SK-N-SH (cell line): ENCODE measurements around the gene DSCAM. TPM values are rescaled to one million over a fixed set of nuclear protein-coding genes. Genes with fewer than 3 reads are reported as not detected.

ENCODE experiments used
- CTCF ChIA-PET: fragments of 300-600, 350-600 bp; formaldehyde crosslinking; extraction: SDS; loops from one replicate; lab custom pipeline; 2021; lab: Yijun Ruan, JAX
- POLR2A ChIA-PET: fragments of 350-600 bp; sonication (Branson Sonifier 250); formaldehyde crosslinking; extraction: SDS; loops from one replicate; lab custom pipeline; 2020; ENCODE audit warnings: antibody characterized with exemption, inconsistent platforms; lab: Yijun Ruan, JAX
- DNase-seq: peaks from one replicate; pipeline ENCODE4 v3.0.0; 2012
- H2AFZ ChIP-seq: fragments of 200-600 bp; sonication (generic); 2 replicates; pipeline ENCODE4 v1.8.1; 2016; ENCODE audit warnings: antibody characterized with exemption, mild to moderate bottlenecking, low read depth
- H3F3A ChIP-seq: fragments of 200-600 bp; sonication (generic); replicated peaks from 2 replicates; pipeline ENCODE3; 2016; ENCODE audit warnings: antibody characterized with exemption, mild to moderate bottlenecking; ENCODE audit not compliant: insufficient read depth
- H3K27ac ChIP-seq, 2 experiments: fragments of 200-500 bp in 1 of 2; fragments of 200-600 bp in 1 of 2; sonication (Bioruptor generic) in 1 of 2; sonication (generic), shearing (Covaris generic) in 1 of 2; 2 replicates each; pipeline versions ENCODE4 v1.5.1 to v1.6.1; 2014 to 2016; ENCODE audit warnings: low read depth in 2 of 2, inconsistent platforms in 1 of 2, low read length in 1 of 2, mild to moderate bottlenecking in 1 of 2, mixed read lengths in 1 of 2
- H3K27me3 ChIP-seq: fragments of 200-600 bp; sonication (generic), shearing (Covaris generic); 2 replicates; pipeline ENCODE4 v1.6.1; 2016; ENCODE audit warnings: mixed run types; ENCODE audit not compliant: insufficient read depth
- H3K36me3 ChIP-seq, 2 experiments: fragments of 200-500 bp in 1 of 2; fragments of 200-600 bp in 1 of 2; sonication (Bioruptor generic) in 1 of 2; sonication (generic) in 1 of 2; replicated peaks in 1 of 2; 2 replicates each; pipeline versions ENCODE3 to v1.5.1; 2014 to 2016; ENCODE audit warnings: low read length in 1 of 2, mild to moderate bottlenecking in 1 of 2; ENCODE audit not compliant: insufficient read depth in 2 of 2, control insufficient read depth in 1 of 2
- H3K4me1 ChIP-seq, 2 experiments: fragments of 200-500 bp in 1 of 2; fragments of 200-600 bp in 1 of 2; sonication (Bioruptor generic) in 1 of 2; sonication (generic), shearing (Covaris generic) in 1 of 2; 2 replicates each; pipeline versions ENCODE4 v1.5.1 to v1.6.1; 2014 to 2016; ENCODE audit warnings: low read depth in 1 of 2, low read length in 1 of 2, mixed run types in 1 of 2; ENCODE audit not compliant: insufficient read depth in 2 of 2, control insufficient read depth in 1 of 2
- H3K4me2 ChIP-seq: fragments of 200-600 bp; sonication (generic), shearing (Covaris generic); 2 replicates; pipeline ENCODE4 v1.6.1; 2017; ENCODE audit warnings: mixed run types
- H3K4me3 ChIP-seq, 2 experiments: fragments of 200-500 bp in 1 of 2; fragments of 200-600 bp in 1 of 2; sonication (Bioruptor generic) in 1 of 2; sonication (generic), shearing (Covaris generic) in 1 of 2; 2 replicates each; pipeline versions ENCODE4 v1.5.1 to v1.8.1; 2014 to 2016; ENCODE audit warnings: low read depth in 2 of 2, inconsistent platforms in 1 of 2, low read length in 1 of 2, mild to moderate bottlenecking in 1 of 2, mixed read lengths in 1 of 2, moderate library complexity in 1 of 2
- H3K79me2 ChIP-seq: fragments of 200-600 bp; sonication (generic); 2 replicates; pipeline ENCODE4 v1.8.1; 2017; ENCODE audit warnings: mild to moderate bottlenecking; ENCODE audit not compliant: insufficient read depth
- H3K9ac ChIP-seq: fragments of 200-600 bp; sonication (generic); 2 replicates; pipeline ENCODE4 v1.6.1; 2017; ENCODE audit warnings: mixed run types
- H3K9me2 ChIP-seq: fragments of 200-600 bp; sonication (generic); 2 replicates; pipeline ENCODE4 v1.6.1; 2017; ENCODE audit warnings: mixed run types
- H3K9me3 ChIP-seq: fragments of 200-600 bp; sonication (generic); 2 replicates; pipeline ENCODE4 v1.6.1; 2017; ENCODE audit warnings: mixed run types, mild to moderate bottlenecking, moderate library complexity
- H4K20me1 ChIP-seq: fragments of 200-600 bp; sonication (generic); 2 replicates; pipeline ENCODE4 v1.6.1; 2017; ENCODE audit warnings: mild to moderate bottlenecking, mixed run types; ENCODE audit not compliant: insufficient read depth
- CTCF ChIP-seq: fragments of 200-600 bp; sonication (generic); IDR thresholded peaks from 2 replicates; pipeline ENCODE4 v1.6.1; 2017; ENCODE audit warnings: antibody characterized with exemption, mild to moderate bottlenecking, moderate library complexity
- ELF1 ChIP-seq: IDR thresholded peaks from 2 replicates; pipeline ENCODE4 v1.4.0; 2012
- EP300 ChIP-seq, 2 experiments: IDR thresholded peaks; 2 replicates each; pipeline versions ENCODE4 v1.4.0 to v1.6.1; 2012; ENCODE audit warnings: borderline replicate concordance in 1 of 2, low read depth in 1 of 2, low read length in 1 of 2
- EZH2phosphoT487 ChIP-seq: fragments of 200-600 bp; sonication (generic); IDR thresholded peaks from 2 replicates; pipeline ENCODE4 v1.6.1; 2017; ENCODE audit warnings: low read depth, mixed run types, mild to moderate bottlenecking, antibody characterized with exemption, moderate library complexity, borderline replicate concordance
- FOSL2 ChIP-seq: IDR thresholded peaks from 2 replicates; pipeline ENCODE4 v1.4.0; 2012; ENCODE audit warnings: low read depth, mild to moderate bottlenecking, moderate library complexity, borderline replicate concordance
- FOXJ3 ChIP-seq: sonication (generic); formaldehyde crosslinking; IDR thresholded peaks from 2 replicates; pipeline ENCODE4 v1.5.1; 2020; ENCODE audit warnings: mild to moderate bottlenecking, missing genetic modification reagents
- GABPA ChIP-seq: IDR thresholded peaks from 2 replicates; pipeline ENCODE4 v1.4.0; 2012; ENCODE audit warnings: low read depth, mild to moderate bottlenecking
- GATA2 ChIP-seq: sonication (generic); formaldehyde crosslinking; IDR thresholded peaks from 2 replicates; pipeline ENCODE4 v1.5.0; 2020; ENCODE audit warnings: mild to moderate bottlenecking, missing genetic modification reagents
- JUND ChIP-seq: IDR thresholded peaks from 2 replicates; pipeline ENCODE4 v1.4.0; 2012
- MXI1 ChIP-seq: IDR thresholded peaks from 2 replicates; pipeline ENCODE4 v1.6.1; 2012; ENCODE audit warnings: mild to moderate bottlenecking, low read depth, low read length, improper control_type of control experiment
- NRF1 ChIP-seq: IDR thresholded peaks from 2 replicates; pipeline ENCODE4 v1.6.1; 2012; ENCODE audit warnings: low read depth, mild to moderate bottlenecking, low read length
- RFX5 ChIP-seq: IDR thresholded peaks from 2 replicates; pipeline ENCODE4 v1.6.1; 2012; ENCODE audit warnings: mild to moderate bottlenecking, improper control_type of control experiment, low read length
- SIN3A ChIP-seq: IDR thresholded peaks from 2 replicates; pipeline ENCODE4 v1.6.1; 2012; ENCODE audit warnings: low read depth, mild to moderate bottlenecking, low read length, moderate library complexity, borderline replicate concordance
- SMC3 ChIP-seq: IDR thresholded peaks from 2 replicates; pipeline ENCODE4 v1.6.1; 2012; ENCODE audit warnings: low read depth, low read length, improper control_type of control experiment
- TAF1 ChIP-seq: IDR thresholded peaks from 2 replicates; pipeline ENCODE4 v1.6.1; 2012; ENCODE audit warnings: low read depth, mild to moderate bottlenecking, low read length, moderate library complexity, borderline replicate concordance
- TCF12 ChIP-seq: IDR thresholded peaks from 2 replicates; pipeline ENCODE4 v1.4.0; 2012
- USF2 ChIP-seq: fragments of 150-350 bp; IDR thresholded peaks from 2 replicates; pipeline ENCODE4 v1.6.1; 2017; ENCODE audit warnings: antibody characterized with exemption, low read length, low read depth, borderline replicate concordance
- YY1 ChIP-seq: IDR thresholded peaks from 2 replicates; pipeline ENCODE4 v1.4.0; 2012; ENCODE audit warnings: low read depth, mild to moderate bottlenecking
- polyA plus RNA-seq, 3 experiments: library from polyadenylated mRNA; depleted of rRNA; stranded (reverse); fragments of >200 nt; gene quantifications; 2 replicates each; pipeline ENCODE4 v1.2.3, GENCODE V29; 2012
- TF ChIP-seq, protein P1 (sequence below): IDR thresholded peaks from 2 replicates; pipeline ENCODE4 v1.6.1; 2012; ENCODE audit warnings: mild to moderate bottlenecking, low read depth, low read length, moderate library complexity
- TF ChIP-seq, protein P2 (sequence below): IDR thresholded peaks from 2 replicates; pipeline ENCODE4; 2012

DSCAM gene
- polyA plus RNA-seq, 1 of the 3 experiments (the other 2 are of a cell fraction) = not detected

DNA sequence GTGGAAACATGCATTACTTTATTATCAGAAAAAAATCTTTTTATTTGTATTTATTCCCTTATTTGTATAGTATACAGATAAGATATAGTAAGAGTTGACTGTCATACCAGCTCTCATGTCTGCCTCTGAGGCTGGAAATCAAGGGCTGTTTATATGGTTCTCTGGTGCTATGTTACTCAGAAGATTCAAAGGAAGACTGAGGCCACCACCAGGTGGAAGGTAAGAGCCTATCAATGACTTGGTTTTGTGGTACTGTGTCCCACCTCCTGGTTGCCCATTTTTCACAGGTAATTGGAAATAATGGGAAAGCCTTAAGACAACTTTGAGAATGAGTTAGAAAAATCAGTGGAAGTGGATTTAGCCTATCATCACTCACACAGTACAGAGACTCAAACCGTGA is 342.1 kb downstream of the DSCAM start (continued):
- TF ChIP-seq, protein P1, sequence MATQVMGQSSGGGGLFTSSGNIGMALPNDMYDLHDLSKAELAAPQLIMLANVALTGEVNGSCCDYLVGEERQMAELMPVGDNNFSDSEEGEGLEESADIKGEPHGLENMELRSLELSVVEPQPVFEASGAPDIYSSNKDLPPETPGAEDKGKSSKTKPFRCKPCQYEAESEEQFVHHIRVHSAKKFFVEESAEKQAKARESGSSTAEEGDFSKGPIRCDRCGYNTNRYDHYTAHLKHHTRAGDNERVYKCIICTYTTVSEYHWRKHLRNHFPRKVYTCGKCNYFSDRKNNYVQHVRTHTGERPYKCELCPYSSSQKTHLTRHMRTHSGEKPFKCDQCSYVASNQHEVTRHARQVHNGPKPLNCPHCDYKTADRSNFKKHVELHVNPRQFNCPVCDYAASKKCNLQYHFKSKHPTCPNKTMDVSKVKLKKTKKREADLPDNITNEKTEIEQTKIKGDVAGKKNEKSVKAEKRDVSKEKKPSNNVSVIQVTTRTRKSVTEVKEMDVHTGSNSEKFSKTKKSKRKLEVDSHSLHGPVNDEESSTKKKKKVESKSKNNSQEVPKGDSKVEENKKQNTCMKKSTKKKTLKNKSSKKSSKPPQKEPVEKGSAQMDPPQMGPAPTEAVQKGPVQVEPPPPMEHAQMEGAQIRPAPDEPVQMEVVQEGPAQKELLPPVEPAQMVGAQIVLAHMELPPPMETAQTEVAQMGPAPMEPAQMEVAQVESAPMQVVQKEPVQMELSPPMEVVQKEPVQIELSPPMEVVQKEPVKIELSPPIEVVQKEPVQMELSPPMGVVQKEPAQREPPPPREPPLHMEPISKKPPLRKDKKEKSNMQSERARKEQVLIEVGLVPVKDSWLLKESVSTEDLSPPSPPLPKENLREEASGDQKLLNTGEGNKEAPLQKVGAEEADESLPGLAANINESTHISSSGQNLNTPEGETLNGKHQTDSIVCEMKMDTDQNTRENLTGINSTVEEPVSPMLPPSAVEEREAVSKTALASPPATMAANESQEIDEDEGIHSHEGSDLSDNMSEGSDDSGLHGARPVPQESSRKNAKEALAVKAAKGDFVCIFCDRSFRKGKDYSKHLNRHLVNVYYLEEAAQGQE = no peak
- TF ChIP-seq GATA2 (CRISPR knock-in tag) = no peak

- Histone ChIP-seq H3K36me3 (no peaks in the 10 kb centered on the region), H3K79me2 (no peaks in the 10 kb centered on the region), H3K4me3 (no peak overlapping the region), H3F3A (no peaks in the 10 kb centered on the region), H2AFZ (no peak overlapping the region), H3K9me3 (peaks cover 10% of the 10 kb centered on the region; the same call in 1 of the 2 replicates), H3K27ac (no peak overlapping the region), H3K9ac (no peak overlapping the region), H3K4me2 (no peak overlapping the region), H3K9me2 (no peaks in the 10 kb centered on the region), H4K20me1 (no peaks in the 10 kb centered on the region), H3K4me1 (no peaks in the 10 kb centered on the region), H3K27me3 (no peaks in the 10 kb centered on the region)
- DNase-seq = no peak
- TF ChIP-seq, protein P2, sequence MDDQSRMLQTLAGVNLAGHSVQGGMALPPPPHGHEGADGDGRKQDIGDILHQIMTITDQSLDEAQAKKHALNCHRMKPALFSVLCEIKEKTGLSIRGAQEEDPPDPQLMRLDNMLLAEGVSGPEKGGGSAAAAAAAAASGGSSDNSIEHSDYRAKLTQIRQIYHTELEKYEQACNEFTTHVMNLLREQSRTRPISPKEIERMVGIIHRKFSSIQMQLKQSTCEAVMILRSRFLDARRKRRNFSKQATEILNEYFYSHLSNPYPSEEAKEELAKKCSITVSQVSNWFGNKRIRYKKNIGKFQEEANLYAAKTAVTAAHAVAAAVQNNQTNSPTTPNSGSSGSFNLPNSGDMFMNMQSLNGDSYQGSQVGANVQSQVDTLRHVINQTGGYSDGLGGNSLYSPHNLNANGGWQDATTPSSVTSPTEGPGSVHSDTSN = no peak
- TF ChIP-seq EZH2phosphoT487 (no peak), GATA2 (CRISPR knock-in tag) (no peak), RFX5 (no peak), FOSL2 (no peak), TAF1 (no peak), TCF12 (no peak), JUND (no peak), YY1 (no peak), ELF1 (no peak), FOXJ3 (CRISPR knock-in tag) (no peak), GABPA (no peak), NRF1 (no peak), EP300 (IDR thresholded peaks at IDR 0.05; ENCODE audit: borderline replicate concordance in 1 of 2, low read depth in 1 of 2, low read length in 1 of 2) (no peak), SIN3A (no peak), USF2 (no peak), SMC3 (no peak), MXI1 (no peak), CTCF (no peak)
- TF ChIP-seq, protein P1 = no peak
- ChIA-PET CTCF (interaction anchor here (1.2 kb wide), 1 partner anchor 8 kb away, joined by 4 read pairs; no protein-coding TSS in a partner anchor), POLR2A (no interaction called here)
Measured at GRCh38 chr21:40496116-40496515, 350.8 kb downstream of the DSCAM start.
